Smooth muscle cell (in vitro differentiated cells): ENCODE data around the gene TAS2R38. TPM values are rescaled to one million over a fixed set of nuclear protein-coding genes. Genes with fewer than 3 reads are reported as not detected.

Experiments
- DNase-seq: peaks from one replicate; lab custom pipeline; 2025; ENCODE audit not compliant: unreplicated experiment; lab: John Stamatoyannopoulos, UW
- H2AFZ ChIP-seq: fragments of 200-600 bp; sonication (generic); 2 replicates; pipeline ENCODE4 v1.6.0; 2016; ENCODE audit warnings: antibody characterized with exemption, low read depth, mild to moderate bottlenecking
- H3F3A ChIP-seq: fragments of 200-600 bp; sonication (generic); 2 replicates; pipeline ENCODE4 v1.6.0; 2017; ENCODE audit warnings: antibody characterized with exemption, low read depth
- H3K27ac ChIP-seq: fragments of 200-600 bp; sonication (generic); 2 replicates; pipeline ENCODE4 v1.5.1; 2016; ENCODE audit warnings: low read depth, mild to moderate bottlenecking
- H3K27me3 ChIP-seq: fragments of 200-600 bp; sonication (generic); 2 replicates; pipeline ENCODE4 v1.6.1; 2016; ENCODE audit warnings: low read depth, mild to moderate bottlenecking
- H3K36me3 ChIP-seq: fragments of 200-600 bp; sonication (generic); 2 replicates; pipeline ENCODE4 v1.5.1; 2016; ENCODE audit warnings: low read depth
- H3K4me1 ChIP-seq: fragments of 200-600 bp; sonication (generic); 2 replicates; pipeline ENCODE4 v1.5.1; 2016; ENCODE audit warnings: low read depth
- H3K4me2 ChIP-seq: fragments of 200-600 bp; sonication (generic); 2 replicates; pipeline ENCODE4 v1.6.0; 2016; ENCODE audit warnings: mild to moderate bottlenecking
- H3K4me3 ChIP-seq: fragments of 200-600 bp; sonication (generic); 2 replicates; pipeline ENCODE4 v1.5.1; 2016; ENCODE audit warnings: mild to moderate bottlenecking
- H3K79me2 ChIP-seq: fragments of 200-600 bp; sonication (generic); 2 replicates; pipeline ENCODE4 v1.6.0; 2016; ENCODE audit warnings: low read depth, mild to moderate bottlenecking
- H3K9ac ChIP-seq: fragments of 200-600 bp; sonication (generic); 2 replicates; pipeline ENCODE4 v1.6.0; 2016; ENCODE audit warnings: low read depth
- H3K9me3 ChIP-seq: fragments of 200-600 bp; sonication (generic); replicated peaks from 2 replicates; pipeline ENCODE4 v1.5.1; 2016; ENCODE audit warnings: low read depth
- H4K20me1 ChIP-seq: fragments of 200-600 bp; sonication (generic); 2 replicates; pipeline ENCODE4 v1.6.0; 2016; ENCODE audit warnings: low read depth
- CTCF ChIP-seq: fragments of 200-600 bp; sonication (generic); IDR thresholded peaks from 2 replicates; pipeline ENCODE4 v1.5.1; 2017; ENCODE audit warnings: borderline replicate concordance, mild to moderate bottlenecking, antibody characterized with exemption; ENCODE audit not compliant: insufficient read depth, poor library complexity, severe bottlenecking
- whole genome bisulfite sequencing: methylation state at CpG from one replicate; pipeline ENCODE4 v1.1.7; 2016; ENCODE audit warnings: low lambda C conversion rate; 5-methylcytosine and 5-hydroxymethylcytosine counted together
- polyA plus RNA-seq: library from polyadenylated mRNA; unstranded; fragments of >200 nt; fragmentation: Nextera tagmentation; extraction: Ambion mirVana; gene quantifications from 2 replicates; pipeline ENCODE4 v1.2.1, GENCODE V29; 2016
- total RNA-seq: library from RNA; depleted of rRNA; stranded (reverse); fragments of >200 nt; gene quantifications from 2 replicates; pipeline ENCODE4 v1.2.3, GENCODE V29; 2014

Gene TAS2R38
- total RNA-seq (not detected in 2 replicates), polyA plus RNA-seq (not detected in 2 replicates)

DNA sequence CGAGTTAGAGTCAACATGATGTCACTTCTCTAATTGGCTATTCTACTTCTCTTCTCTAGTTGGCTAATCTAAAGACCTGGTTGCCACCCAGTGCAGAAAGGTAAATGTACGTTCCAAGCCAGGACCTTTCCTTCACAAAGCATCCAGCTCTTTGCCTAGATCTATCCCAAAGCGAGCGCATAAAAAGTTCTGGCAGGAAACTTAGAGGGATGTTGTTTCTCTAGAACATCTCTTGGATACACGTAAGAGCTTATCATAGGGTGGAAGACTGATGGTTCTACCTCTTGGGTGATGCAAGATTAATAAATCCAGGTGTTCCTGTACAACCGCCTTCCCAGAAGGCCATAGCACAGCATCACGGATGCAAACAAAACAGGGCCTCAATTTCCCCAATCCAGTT, at the start of gene TAS2R38:
Gene TAS2R38 (minus strand): TSS at position 101 of the 400 bp plus-strand sequence. CDS start 84 bp downstream, at position 17.
- H3K9ac ChIP-seq = no peak within 1 kb of the TSS
- H3K27me3 ChIP-seq = no peaks in the 10 kb centered on the region
- no peak within 1 kb of the TSS for H3K4me3 ChIP-seq
- WGBS = 89% methylated on average over 7 of the region's 7 CpGs
- no peak within 1 kb of the TSS for H3K4me2 ChIP-seq
- TF ChIP-seq CTCF = no peak
- H3K36me3 ChIP-seq = no peaks in the 10 kb centered on the region
- H4K20me1 ChIP-seq = no peaks in the 10 kb centered on the region
- DNase-seq = no peak
- H3K79me2 ChIP-seq = no peaks in the 10 kb centered on the region
- no peaks in the 10 kb centered on the region for H3K4me1 ChIP-seq
- H3F3A ChIP-seq = no peaks in the 10 kb centered on the region
- H2AFZ ChIP-seq = no peak within 1 kb of the TSS
- H3K9me3 ChIP-seq = no peaks in the 10 kb centered on the region
- no peak within 1 kb of the TSS for H3K27ac ChIP-seq

- Histone ChIP-seq H4K20me1 (no peaks in the 10 kb centered on the region), H3K27ac (no peak overlapping the region), H3K79me2 (no peaks in the 10 kb centered on the region), H3K9me3 (no peaks in the 10 kb centered on the region), H2AFZ (no peak overlapping the region), H3K27me3 (no peaks in the 10 kb centered on the region), H3K9ac (no peak overlapping the region), H3K36me3 (no peaks in the 10 kb centered on the region), H3K4me1 (no peaks in the 10 kb centered on the region), H3F3A (no peaks in the 10 kb centered on the region), H3K4me2 (no peak overlapping the region), H3K4me3 (no peak overlapping the region)
- no peak for DNase-seq
- 78% methylated on average over 2 of the region's 2 CpGs for WGBS
- TF ChIP-seq CTCF = no peak
Observed at GRCh38 chr7:142018154-142018553, 44.6 kb upstream of the TAS2R38 start.

- TF ChIP-seq CTCF = no peak
- WGBS = 88% methylated on average over 3 of the region's 3 CpGs
- Histone ChIP-seq H3K4me3 (no peak overlapping the region), H3K79me2 (no peaks in the 10 kb centered on the region), H3K27ac (no peak overlapping the region), H3K27me3 (no peaks in the 10 kb centered on the region), H3K9me3 (no peaks in the 10 kb centered on the region), H3F3A (no peaks in the 10 kb centered on the region), H3K4me2 (no peak overlapping the region), H2AFZ (no peak overlapping the region), H3K4me1 (no peaks in the 10 kb centered on the region), H3K36me3 (no peaks in the 10 kb centered on the region), H4K20me1 (no peaks in the 10 kb centered on the region), H3K9ac (no peak overlapping the region)
- DNase-seq = no peak
Observed at GRCh38 chr7:142017451-142017850, 43.9 kb upstream of the TAS2R38 start.

DNA sequence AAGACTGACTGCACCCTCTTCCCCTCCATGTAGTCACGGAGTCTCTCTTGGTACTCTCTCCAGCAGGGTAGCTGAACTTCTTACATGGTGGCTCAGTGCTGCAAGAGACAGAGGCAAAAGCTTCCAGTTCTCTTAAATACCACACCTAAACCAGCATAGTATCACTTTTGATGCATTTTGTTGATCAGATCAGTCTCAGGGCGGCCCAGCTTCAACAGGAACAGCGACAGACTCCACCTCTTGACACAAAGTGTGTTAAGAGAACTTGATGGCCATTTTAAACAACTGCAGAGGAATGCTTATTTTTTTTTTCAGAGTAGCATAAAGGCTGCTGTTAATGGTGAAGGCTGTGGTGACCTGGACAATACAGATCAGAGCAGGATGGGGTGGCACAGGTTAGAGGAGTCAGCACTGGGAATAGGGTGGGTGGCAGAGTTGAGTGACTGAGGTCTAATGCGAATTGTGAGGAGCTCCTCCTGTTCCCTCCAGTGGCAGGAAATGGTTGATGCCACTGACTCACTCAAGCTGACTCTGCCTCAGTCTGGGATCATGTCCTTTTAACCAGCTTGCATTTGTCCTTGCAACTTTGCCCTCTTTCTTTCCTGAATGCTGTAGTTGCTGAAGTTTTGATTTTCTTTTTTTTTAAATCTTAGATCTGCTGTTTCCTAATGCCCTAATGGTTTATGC, 39.4 kb upstream of the TAS2R38 start:
- H3K27ac ChIP-seq = no peak overlapping the region
- no peak for TF ChIP-seq CTCF

More for the DNA sequence above, 39.4 kb upstream of the TAS2R38 start:
- Histone ChIP-seq H4K20me1 (no peaks in the 10 kb centered on the region), H3K79me2 (no peaks in the 10 kb centered on the region), H3K4me3 (no peak overlapping the region), H3K36me3 (no peaks in the 10 kb centered on the region), H3K9ac (no peak overlapping the region), H3K4me1 (no peaks in the 10 kb centered on the region), H3K27me3 (no peaks in the 10 kb centered on the region), H3K9me3 (no peaks in the 10 kb centered on the region), H3K4me2 (no peak overlapping the region), H3F3A (no peaks in the 10 kb centered on the region), H2AFZ (no peak overlapping the region)
- DNase-seq = no peak
- WGBS = 75% methylated on average over 4 of the region's 4 CpGs
